ENCODE results near the gene CCDC27.

CCDC27 gene

GRCh38 chr1:3814771-3815561 is 62.7 kb downstream of the CCDC27 start:
- no peaks in the 10 kb centered on the region for H3K4me1 ChIP-seq
- H3K36me3 ChIP-seq (ENCODE audit: control insufficient read depth, insufficient read depth, low read length): no peaks in the 10 kb centered on the region
- no peak overlapping the region for H3K4me3 ChIP-seq (ENCODE audit: low read depth, low read length)
- TF ChIP-seq, protein P1, sequence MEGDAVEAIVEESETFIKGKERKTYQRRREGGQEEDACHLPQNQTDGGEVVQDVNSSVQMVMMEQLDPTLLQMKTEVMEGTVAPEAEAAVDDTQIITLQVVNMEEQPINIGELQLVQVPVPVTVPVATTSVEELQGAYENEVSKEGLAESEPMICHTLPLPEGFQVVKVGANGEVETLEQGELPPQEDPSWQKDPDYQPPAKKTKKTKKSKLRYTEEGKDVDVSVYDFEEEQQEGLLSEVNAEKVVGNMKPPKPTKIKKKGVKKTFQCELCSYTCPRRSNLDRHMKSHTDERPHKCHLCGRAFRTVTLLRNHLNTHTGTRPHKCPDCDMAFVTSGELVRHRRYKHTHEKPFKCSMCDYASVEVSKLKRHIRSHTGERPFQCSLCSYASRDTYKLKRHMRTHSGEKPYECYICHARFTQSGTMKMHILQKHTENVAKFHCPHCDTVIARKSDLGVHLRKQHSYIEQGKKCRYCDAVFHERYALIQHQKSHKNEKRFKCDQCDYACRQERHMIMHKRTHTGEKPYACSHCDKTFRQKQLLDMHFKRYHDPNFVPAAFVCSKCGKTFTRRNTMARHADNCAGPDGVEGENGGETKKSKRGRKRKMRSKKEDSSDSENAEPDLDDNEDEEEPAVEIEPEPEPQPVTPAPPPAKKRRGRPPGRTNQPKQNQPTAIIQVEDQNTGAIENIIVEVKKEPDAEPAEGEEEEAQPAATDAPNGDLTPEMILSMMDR (IDR thresholded peaks at IDR 0.05): no peak
- H3K4me2 ChIP-seq (ENCODE audit: low read length): no peak overlapping the region
- H3K9me3 ChIP-seq (ENCODE audit: control insufficient read depth, low read length): no peaks in the 10 kb centered on the region
- no peak overlapping the region for H3K27ac ChIP-seq
- H3K27me3 ChIP-seq (ENCODE audit: control insufficient read depth, insufficient read depth, low read length): no peaks in the 10 kb centered on the region
- H3K79me2 ChIP-seq: no peaks in the 10 kb centered on the region
- no peak overlapping the region for H2AFZ ChIP-seq
- no peak overlapping the region for H3K9ac ChIP-seq

GRCh38 chr1:3816331-3817137 is 64.3 kb downstream of the CCDC27 start:
- H3K9me3 ChIP-seq (ENCODE audit: control insufficient read depth, low read length): no peaks in the 10 kb centered on the region

GRCh38 chr1:3817138-3817740 is 65.0 kb downstream of the CCDC27 start:
- no peaks in the 10 kb centered on the region for H3K79me2 ChIP-seq
- no peaks in the 10 kb centered on the region for H3K27me3 ChIP-seq (ENCODE audit: control insufficient read depth, insufficient read depth, low read length)
- no peaks in the 10 kb centered on the region for H3K4me1 ChIP-seq
- H3K4me3 ChIP-seq (ENCODE audit: low read depth, low read length): no peak overlapping the region
- no peak overlapping the region for H2AFZ ChIP-seq
- TF ChIP-seq, protein P1 (IDR thresholded peaks at IDR 0.05): no peak
- no peaks in the 10 kb centered on the region for H3K9me3 ChIP-seq (ENCODE audit: control insufficient read depth, low read length)
- no peak overlapping the region for H3K27ac ChIP-seq
- no peak overlapping the region for H3K9ac ChIP-seq
- H3K4me2 ChIP-seq (ENCODE audit: low read length): no peak overlapping the region
- H3K36me3 ChIP-seq (ENCODE audit: control insufficient read depth, insufficient read depth, low read length): no peaks in the 10 kb centered on the region

More at GRCh38 chr1:3816331-3817137, 64.3 kb downstream of the CCDC27 start:
- no peaks in the 10 kb centered on the region for H3K79me2 ChIP-seq
- no peak overlapping the region for H3K4me2 ChIP-seq (ENCODE audit: low read length)
- H3K27ac ChIP-seq: no peak overlapping the region
- no peaks in the 10 kb centered on the region for H3K27me3 ChIP-seq (ENCODE audit: control insufficient read depth, insufficient read depth, low read length)
- no peak overlapping the region for H3K4me3 ChIP-seq (ENCODE audit: low read depth, low read length)
- no peaks in the 10 kb centered on the region for H3K4me1 ChIP-seq
- TF ChIP-seq, protein P1 (IDR thresholded peaks at IDR 0.05): no peak
- H3K36me3 ChIP-seq (ENCODE audit: control insufficient read depth, insufficient read depth, low read length): no peaks in the 10 kb centered on the region
- no peak overlapping the region for H2AFZ ChIP-seq
- no peak overlapping the region for H3K9ac ChIP-seq

GRCh38 chr1:3817821-3818597 is 65.8 kb downstream of the CCDC27 start:
- Histone ChIP-seq H3K9me3 (ENCODE audit: control insufficient read depth, low read length) (no peaks in the 10 kb centered on the region), H3K4me2 (ENCODE audit: low read length) (no peak overlapping the region), H3K36me3 (ENCODE audit: control insufficient read depth, insufficient read depth, low read length) (no peaks in the 10 kb centered on the region), H3K27ac (no peak overlapping the region), H3K4me1 (no peaks in the 10 kb centered on the region), H2AFZ (no peak overlapping the region), H3K27me3 (ENCODE audit: control insufficient read depth, insufficient read depth, low read length) (no peaks in the 10 kb centered on the region), H3K79me2 (no peaks in the 10 kb centered on the region), H3K9ac (no peak overlapping the region), H3K4me3 (ENCODE audit: low read depth, low read length) (no peak overlapping the region)
- TF ChIP-seq, protein P1 (IDR thresholded peaks at IDR 0.05): no peak
